IMR-90 (cell line): ENCODE measurements around the gene VRK2. TPM values are rescaled to one million over a fixed set of nuclear protein-coding genes. Genes with fewer than 3 reads are reported as not detected.
A peak's percentile ranks its signal among the peaks of the same experiment; 100 is the strongest.

Experiments
- ATAC-seq: fragments of 200-7000 bp; cut with Tn5 transposase; 2 replicates; pipeline ENCODE4 v1.9.1; 2020; ENCODE audit warnings: low read depth, mild to moderate bottlenecking, moderate library complexity
- BruUV-seq: library from RNA; stranded (reverse); fragments of 400-500 nt; replicated peaks from 2 replicates; lab custom pipeline; 2021; lab: Mats Ljungman, UMichigan
- CTCF ChIA-PET: fragments of 300-600 bp; formaldehyde crosslinking; extraction: SDS; loops from one replicate; lab custom pipeline; 2021; ENCODE audit warnings: antibody characterized with exemption; lab: Yijun Ruan, JAX
- POLR2A ChIA-PET: fragments of 300-600 bp; sonication (Branson Sonifier 250); formaldehyde crosslinking; loops from one replicate; lab custom pipeline; 2022; ENCODE audit warnings: antibody characterized with exemption; ENCODE audit not compliant: unreplicated experiment; lab: Charles Lee
- DNase-seq: peaks from one replicate; pipeline ENCODE4 v3.0.0; 2013
- H2AFZ ChIP-seq: replicated peaks from 2 replicates; pipeline ENCODE3; 2013; ENCODE audit warnings: low read length, mild to moderate bottlenecking; ENCODE audit not compliant: poor library complexity
- H2AK5ac ChIP-seq: 2 replicates; pipeline ENCODE4 v1.6.1; 2013; ENCODE audit warnings: low read depth, low read length, inconsistent platforms
- H2AK9ac ChIP-seq: replicated peaks from 2 replicates; pipeline ENCODE3; 2013; ENCODE audit warnings: mild to moderate bottlenecking, low read depth, low read length, moderate library complexity; ENCODE audit not compliant: poor library complexity
- H2BK120ac ChIP-seq: 2 replicates; pipeline ENCODE4 v1.6.1; 2013; ENCODE audit warnings: low read depth, low read length, inconsistent platforms
- H2BK15ac ChIP-seq: 3 replicates; pipeline ENCODE4 v1.6.1; 2013; ENCODE audit warnings: low read depth, low read length, inconsistent platforms
- H2BK20ac ChIP-seq: 2 replicates; pipeline ENCODE4 v1.6.1; 2013; ENCODE audit warnings: low read depth, mild to moderate bottlenecking, inconsistent platforms, low read length, moderate library complexity
- H2BK5ac ChIP-seq: 2 replicates; pipeline ENCODE4 v1.6.1; 2013; ENCODE audit warnings: mild to moderate bottlenecking, low read depth, low read length, inconsistent platforms; ENCODE audit not compliant: poor library complexity, severe bottlenecking
- H3K14ac ChIP-seq: replicated peaks from 2 replicates; pipeline ENCODE4 v1.6.1; 2013; ENCODE audit warnings: low read depth, low read length, inconsistent platforms
- H3K18ac ChIP-seq: 2 replicates; pipeline ENCODE4 v1.6.1; 2013; ENCODE audit warnings: low read depth, low read length, control low read depth
- H3K23ac ChIP-seq: 2 replicates; pipeline ENCODE4 v1.6.1; 2013; ENCODE audit warnings: low read depth, low read length, inconsistent platforms
- H3K27ac ChIP-seq: 2 replicates; pipeline ENCODE4 v1.5.1; 2013; ENCODE audit warnings: mild to moderate bottlenecking, control low read depth, low read length; ENCODE audit not compliant: insufficient read depth
- H3K27me3 ChIP-seq: 2 replicates; pipeline ENCODE4 v1.6.1; 2013; ENCODE audit warnings: low read length; ENCODE audit not compliant: control insufficient read depth, insufficient read depth
- H3K36me3 ChIP-seq: 2 replicates; pipeline ENCODE4 v1.6.1; 2013; ENCODE audit warnings: low read length, mixed read lengths; ENCODE audit not compliant: control insufficient read depth, insufficient read depth
- H3K4ac ChIP-seq: 2 replicates; pipeline ENCODE4 v1.6.1; 2013; ENCODE audit warnings: low read depth, low read length, inconsistent platforms
- H3K4me1 ChIP-seq: 2 replicates; pipeline ENCODE4 v1.6.1; 2013; ENCODE audit warnings: low read length, mixed read lengths; ENCODE audit not compliant: control insufficient read depth, insufficient read depth
- H3K4me2 ChIP-seq: 2 replicates; pipeline ENCODE4 v1.6.1; 2013; ENCODE audit warnings: low read depth, mild to moderate bottlenecking, control low read depth, low read length, moderate library complexity
- H3K4me3 ChIP-seq: 2 replicates; pipeline ENCODE4 v1.5.1; 2013; ENCODE audit warnings: low read depth, mild to moderate bottlenecking, control low read depth, low read length, moderate library complexity; ENCODE audit not compliant: insufficient read depth
- H3K56ac ChIP-seq: 2 replicates; pipeline ENCODE4 v1.6.1; 2013; ENCODE audit warnings: low read length, inconsistent platforms; ENCODE audit not compliant: insufficient read depth; ENCODE audit errors: extremely low read depth
- H3K79me1 ChIP-seq, 2 experiments: 2 replicates each; pipeline ENCODE4 v1.6.1; 2013; ENCODE audit warnings: low read length in 2 of 2, inconsistent platforms in 1 of 2, low read depth in 1 of 2
- H3K9ac ChIP-seq: 2 replicates; pipeline ENCODE4 v1.6.1; 2013; ENCODE audit warnings: low read depth, low read length, control low read depth
- H3K9me1 ChIP-seq: 2 replicates; pipeline ENCODE4 v1.6.1; 2013; ENCODE audit warnings: low read length, inconsistent platforms; ENCODE audit not compliant: insufficient read depth
- H3K9me3 ChIP-seq: 2 replicates; pipeline ENCODE4 v1.6.1; 2013; ENCODE audit warnings: low read length; ENCODE audit not compliant: control insufficient read depth, insufficient read depth
- H4K20me1 ChIP-seq: 2 replicates; pipeline ENCODE4 v1.6.1; 2013; ENCODE audit warnings: low read length, inconsistent platforms; ENCODE audit not compliant: insufficient read depth
- H4K5ac ChIP-seq: 2 replicates; pipeline ENCODE4 v1.6.1; 2013; ENCODE audit warnings: mild to moderate bottlenecking, low read depth, low read length, control low read depth
- H4K8ac ChIP-seq, 2 experiments: 2 replicates each; pipeline ENCODE4 v1.6.1; 2013; ENCODE audit warnings: low read depth in 2 of 2, low read length in 2 of 2, control low read depth in 1 of 2, inconsistent platforms in 1 of 2
- H4K91ac ChIP-seq: 2 replicates; pipeline ENCODE4 v1.6.1; 2013; ENCODE audit warnings: low read depth, low read length, inconsistent platforms; ENCODE audit not compliant: insufficient read depth
- BHLHE40 ChIP-seq: fragments of 150-350 bp; IDR thresholded peaks from 2 replicates; pipeline ENCODE4 v1.6.1; 2016; ENCODE audit warnings: mild to moderate bottlenecking, low read depth, low read length
- MAFK ChIP-seq: IDR thresholded peaks from 2 replicates; pipeline ENCODE4 v1.6.1; 2012; ENCODE audit warnings: low read depth, low read length, improper control_type of control experiment
- MXI1 ChIP-seq: IDR thresholded peaks from 2 replicates; pipeline ENCODE4 v1.6.1; 2012; ENCODE audit warnings: low read depth, mild to moderate bottlenecking, low read length, moderate library complexity, borderline replicate concordance
- NFE2L2 ChIP-seq: fragments of 150-350 bp; IDR thresholded peaks from 2 replicates; pipeline ENCODE4 v1.6.1; 2016; ENCODE audit warnings: low read depth, mild to moderate bottlenecking, low read length
- RCOR1 ChIP-seq: IDR thresholded peaks from 2 replicates; pipeline ENCODE4 v1.6.1; 2012; ENCODE audit warnings: mild to moderate bottlenecking, low read length, improper control_type of control experiment; ENCODE audit not compliant: insufficient replicate concordance
- RFX5 ChIP-seq: IDR thresholded peaks from 2 replicates; pipeline ENCODE4 v1.8.0; 2012; ENCODE audit warnings: low read depth, mild to moderate bottlenecking, low read length, moderate library complexity
- SMC3 ChIP-seq: fragments of 150-350 bp; IDR thresholded peaks from 2 replicates; pipeline ENCODE4 v1.6.1; 2016; ENCODE audit warnings: low read depth, mild to moderate bottlenecking, antibody characterized with exemption, low read length, moderate library complexity
- WGBS, 2 experiments: methylation state at CpG; one replicate each; pipeline versions ENCODE4 v1.1.5 to v1.1.7; 2013; ENCODE audit warnings: missing lambda C conversion rate in 2 of 2; ENCODE audit not compliant: insufficient read length in 1 of 2; ENCODE audit errors: extremely low coverage in 2 of 2; 5-methylcytosine and 5-hydroxymethylcytosine counted together
- dilution Hi-C: fragments of 300-500 bp; cut with HindIII; formaldehyde crosslinking; loops from one replicate; pipeline ENCODE4 v1.14.3; 2018; ENCODE audit warnings: low sequenced_read_pairs; ENCODE audit not compliant: unreplicated experiment
- in situ Hi-C: fragments of 300-500 bp; cut with MboI; formaldehyde crosslinking; loops from 3 replicates; pipeline ENCODE4 v1.14.3; 2019; ENCODE audit warnings: low sequenced_read_pairs, inconsistent platforms, mixed read lengths
- intact Hi-C: fragments of 100-400 bp; cut with micrococcal nuclease; formaldehyde crosslinking; loops from 2 replicates; pipeline ENCODE4 v1.10.0; 2022
- polyA plus RNA-seq, 3 experiments: library from polyadenylated mRNA; depleted of rRNA; stranded (reverse); fragments of >200 nt; gene quantifications; 2 replicates each; pipeline ENCODE4 v1.2.3, GENCODE V29; 2012; ENCODE audit warnings: low replicate concordance in 1 of 3
- total RNA-seq: library from RNA; depleted of rRNA; stranded (reverse); fragments of >200 nt; gene quantifications from 2 replicates; pipeline ENCODE4 v1.2.3, GENCODE V29; 2012

Gene VRK2
- total and polyA plus RNA-seq, 2 of the 4 experiments (the other 2 are of a cell fraction) = 12.2 to 22.8 TPM

DNA sequence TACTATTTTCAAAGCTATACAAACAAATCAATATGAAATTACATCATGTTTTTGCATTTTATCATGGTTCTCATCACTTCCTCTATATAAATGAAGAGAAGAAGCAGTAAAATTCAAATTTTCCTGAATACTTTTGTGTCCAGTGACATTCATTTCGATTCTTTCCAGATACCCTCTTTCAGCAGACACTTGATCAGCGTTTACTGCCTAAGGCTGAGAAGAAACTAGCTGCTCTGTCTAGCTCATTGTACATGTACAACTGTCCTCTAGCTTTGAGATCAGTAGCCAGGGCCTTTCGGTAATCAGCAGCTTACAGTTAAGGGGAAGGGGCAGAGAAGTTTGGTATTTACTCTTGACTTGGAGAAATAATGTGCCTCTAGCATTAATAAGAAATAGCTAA lies 4.8 kb downstream of the VRK2 start:
- no peak overlapping the region for H3K9ac ChIP-seq
- H2AK9ac ChIP-seq = no peak overlapping the region
- no peak overlapping the region for H3K18ac ChIP-seq
- H3K9me3 ChIP-seq = no peaks in the 10 kb centered on the region
- intact Hi-C loops (no loop called here), dilution Hi-C loops (no loop called here), in situ Hi-C loops (no loop called here)
- H3K4me2 ChIP-seq = no peak overlapping the region
- no peak overlapping the region for H3K27ac ChIP-seq
- no peak overlapping the region for H3K4ac ChIP-seq
- ATAC-seq (no peak), DNase-seq (no peak)
- CTCF ChIA-PET = no interaction called here
- H4K91ac ChIP-seq = no peak overlapping the region
- 100% methylated on average over 1 of the region's 3 CpGs; no CpG with 5 or more reads in 1 of the 2 experiments for WGBS, 2 experiments
- H3K4me1 ChIP-seq = no peaks in the 10 kb centered on the region; the same call in 1 of the 2 replicates
- H3K23ac ChIP-seq = 0 out of 2 replicates have a peak overlapping the region, but pooled peaks have one; percentile 18
- no peaks in the 10 kb centered on the region for H4K20me1 ChIP-seq
- H2AFZ ChIP-seq = no peak overlapping the region
- H3K56ac ChIP-seq = no peak overlapping the region
- no peak overlapping the region for H2BK15ac ChIP-seq
- H2BK5ac ChIP-seq = no peak overlapping the region
- BruUV-seq = no TSS peak
- no peak overlapping the region for H2BK20ac ChIP-seq
- no peak overlapping the region for H4K5ac ChIP-seq
- TF ChIP-seq RCOR1 (no peak), MXI1 (no peak), NFE2L2 (no peak), BHLHE40 (no peak), RFX5 (no peak), SMC3 (no peak), MAFK (no peak)
- H2AK5ac ChIP-seq = no peak overlapping the region
- peaks cover 7 to 14% of the 10 kb centered on the region in 2 experiments; a peak in 3 of 4 replicates for H3K79me1 ChIP-seq
- H3K4me3 ChIP-seq = no peak overlapping the region
- no peaks in the 10 kb centered on the region for H3K27me3 ChIP-seq
- H3K9me1 ChIP-seq = peaks cover 5% of the 10 kb centered on the region
- no peak overlapping the region for H4K8ac ChIP-seq
- POLR2A ChIA-PET = no interaction called here
- no peak overlapping the region for H3K14ac ChIP-seq
- H2BK120ac ChIP-seq = no peak overlapping the region
- peaks cover 2% of the 10 kb centered on the region; the same call in 1 of the 2 replicates for H3K36me3 ChIP-seq
